K562 (cell line): ENCODE data around the gene OOSP3. TPM values are rescaled to one million over a fixed set of nuclear protein-coding genes. Genes with fewer than 3 reads are reported as not detected.
A peak's percentile ranks its signal among the peaks of the same experiment; 100 is the strongest.

Experiments used
- BACH1 ChIP-seq: fragments of 200-800 bp; sonication (Bioruptor generic); IDR thresholded peaks from 2 replicates; pipeline ENCODE4 v1.6.1; 2016; ENCODE audit warnings: missing genetic modification characterization, missing compliant biosample characterization
- FOXP1 ChIP-seq: sonication (generic); formaldehyde crosslinking; IDR thresholded peaks from 2 replicates; pipeline ENCODE4 v1.8.0; 2022; ENCODE audit warnings: mild to moderate bottlenecking, missing genetic modification reagents
- GATA2 ChIP-seq: sonication (generic); formaldehyde crosslinking; IDR thresholded peaks from 2 replicates; pipeline ENCODE4 v1.4.0; 2020; ENCODE audit warnings: mild to moderate bottlenecking, missing genetic modification reagents
- HDAC6 ChIP-seq: IDR thresholded peaks from 2 replicates; pipeline ENCODE4 v1.6.1; 2012; ENCODE audit warnings: low read depth, mild to moderate bottlenecking, control low read depth, inconsistent platforms, low read length, moderate library complexity
- HNRNPH1 ChIP-seq: fragments of 200-400 bp; formaldehyde crosslinking; optimal IDR thresholded peaks from 2 replicates; pipeline ENCODE3; 2017; ENCODE audit warnings: low read depth, mild to moderate bottlenecking, low read length, moderate library complexity
- MYNN ChIP-seq, 2 experiments: sonication (generic); formaldehyde crosslinking in 1 of 2; IDR thresholded peaks; 2 replicates each; pipeline versions ENCODE4 v1.5.0 to v1.6.1; 2016 to 2020; ENCODE audit warnings: antibody characterized with exemption in 1 of 2, missing genetic modification reagents in 1 of 2
- NFE2 ChIP-seq: IDR thresholded peaks from 2 replicates; pipeline ENCODE4 v1.6.1; 2014; ENCODE audit warnings: antibody characterized with exemption, low read depth
- NR2F6 ChIP-seq: fragments of 450-650 bp; formaldehyde crosslinking; IDR thresholded peaks from 2 replicates; pipeline ENCODE4 v1.4.0; 2020; ENCODE audit warnings: mild to moderate bottlenecking
- POLR2B ChIP-seq: fragments of 450-650 bp; IDR thresholded peaks from 2 replicates; pipeline ENCODE4 v1.6.1; 2018; ENCODE audit warnings: low read depth; ENCODE audit not compliant: partially characterized antibody
- RB1 ChIP-seq: fragments of 450-650 bp; IDR thresholded peaks from 2 replicates; pipeline ENCODE4 v1.6.1; 2017; ENCODE audit warnings: low read depth, mild to moderate bottlenecking
- SMARCC2 ChIP-seq: fragments of 450-650 bp; IDR thresholded peaks from 2 replicates; pipeline ENCODE4 v1.6.1; 2017; ENCODE audit warnings: antibody characterized with exemption, moderate library complexity, mild to moderate bottlenecking, low read depth
- ZNF146 ChIP-seq: IDR thresholded peaks from one replicate; pipeline ENCODE4 v1.6.1; 2018; ENCODE audit warnings: missing compliant biosample characterization; ENCODE audit not compliant: unreplicated experiment
- ZNF174 ChIP-seq: fragments of 250-450 bp; sonication (Bioruptor Pico); IDR thresholded peaks from 2 replicates; pipeline ENCODE4 v1.4.0; 2020; ENCODE audit warnings: mild to moderate bottlenecking
- polyA plus RNA-seq, 8 experiments: library from polyadenylated mRNA; depleted of rRNA in 4 of 8; stranded (reverse) in 5 of 8; unstranded in 3 of 8; fragments of >200 nt; fragmentation: Nextera tagmentation in 2 of 8; fragmentation: Illumina TruSeq in 1 of 8; extraction: Ambion mirVana in 2 of 8; extraction: Trizol in 1 of 8; gene quantifications; 2 replicates each; pipeline versions ENCODE4 v1.2.1 to v1.2.3, GENCODE V29; 2011 to 2014; ENCODE audit warnings: inconsistent platforms in 1 of 8, missing spikeins in 1 of 8
- total RNA-seq, 7 experiments: library from RNA; depleted of rRNA in 6 of 7; stranded (reverse); fragments of >200 nt in 6 of 7; fragmentation: Illumina TruSeq in 2 of 7; extraction: Trizol in 2 of 7; gene quantifications; 2 replicates each; pipeline versions ENCODE4 v1.2.1 to v1.2.3, GENCODE V29; 2011 to 2021; ENCODE audit warnings: low replicate concordance in 1 of 7
- TF ChIP-seq, protein P1 (sequence below): fragments of 450-650 bp; IDR thresholded peaks from 2 replicates; pipeline ENCODE4 v1.6.1; 2016; ENCODE audit warnings: mild to moderate bottlenecking
- TF ChIP-seq, protein P2 (sequence below): fragments of 250-450 bp; sonication (Bioruptor Pico); IDR thresholded peaks from 2 replicates; pipeline ENCODE4 v1.4.0; 2020; ENCODE audit warnings: mild to moderate bottlenecking, moderate library complexity
- TF ChIP-seq, protein P3 (sequence below): conservative IDR thresholded peaks from 2 replicates; pipeline ENCODE4 v1.6.1; 2011; ENCODE audit warnings: low read depth, mild to moderate bottlenecking, low read length; ENCODE audit not compliant: control insufficient read depth
- TF ChIP-seq, protein P4 (sequence below): fragments of 250-450 bp; sonication (Bioruptor Pico); IDR thresholded peaks from 2 replicates; pipeline ENCODE4 v1.8.0; 2021; ENCODE audit warnings: mild to moderate bottlenecking, moderate library complexity

Gene OOSP3
- total and polyA plus RNA-seq, 9 of the 15 experiments (the other 6 are each of a cell fraction or from before 2014, with no cell fraction given) = 0.09 to 0.32 (median 0.15) TPM; not detected in 6

DNA sequence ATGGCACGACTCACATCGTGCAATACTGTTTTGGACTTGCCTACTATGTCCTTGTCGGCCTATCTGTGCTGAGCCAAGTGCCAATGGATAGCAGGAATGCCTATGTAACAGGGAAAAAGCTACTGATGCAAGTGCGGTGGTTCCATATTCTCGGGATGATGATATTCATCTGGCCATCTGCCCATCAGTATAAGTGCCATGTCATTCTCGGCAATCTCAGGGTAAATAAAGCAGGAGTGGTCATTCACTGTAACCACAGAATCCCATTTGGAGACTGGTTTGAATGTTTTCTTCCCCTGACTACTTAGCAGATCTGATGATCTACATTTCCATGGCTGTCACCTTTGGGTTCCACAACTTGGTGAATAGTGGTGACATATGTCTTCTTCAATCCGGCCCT, 20.1 kb downstream of the OOSP3 start (continued):
- TF ChIP-seq, protein P1, sequence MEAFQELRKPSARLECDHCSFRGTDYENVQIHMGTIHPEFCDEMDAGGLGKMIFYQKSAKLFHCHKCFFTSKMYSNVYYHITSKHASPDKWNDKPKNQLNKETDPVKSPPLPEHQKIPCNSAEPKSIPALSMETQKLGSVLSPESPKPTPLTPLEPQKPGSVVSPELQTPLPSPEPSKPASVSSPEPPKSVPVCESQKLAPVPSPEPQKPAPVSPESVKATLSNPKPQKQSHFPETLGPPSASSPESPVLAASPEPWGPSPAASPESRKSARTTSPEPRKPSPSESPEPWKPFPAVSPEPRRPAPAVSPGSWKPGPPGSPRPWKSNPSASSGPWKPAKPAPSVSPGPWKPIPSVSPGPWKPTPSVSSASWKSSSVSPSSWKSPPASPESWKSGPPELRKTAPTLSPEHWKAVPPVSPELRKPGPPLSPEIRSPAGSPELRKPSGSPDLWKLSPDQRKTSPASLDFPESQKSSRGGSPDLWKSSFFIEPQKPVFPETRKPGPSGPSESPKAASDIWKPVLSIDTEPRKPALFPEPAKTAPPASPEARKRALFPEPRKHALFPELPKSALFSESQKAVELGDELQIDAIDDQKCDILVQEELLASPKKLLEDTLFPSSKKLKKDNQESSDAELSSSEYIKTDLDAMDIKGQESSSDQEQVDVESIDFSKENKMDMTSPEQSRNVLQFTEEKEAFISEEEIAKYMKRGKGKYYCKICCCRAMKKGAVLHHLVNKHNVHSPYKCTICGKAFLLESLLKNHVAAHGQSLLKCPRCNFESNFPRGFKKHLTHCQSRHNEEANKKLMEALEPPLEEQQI = no peak
- 0 out of 2 replicates have a peak, but pooled peaks have one; percentile 17 for TF ChIP-seq GATA2 (CRISPR knock-in tag)
- TF ChIP-seq, protein P2, sequence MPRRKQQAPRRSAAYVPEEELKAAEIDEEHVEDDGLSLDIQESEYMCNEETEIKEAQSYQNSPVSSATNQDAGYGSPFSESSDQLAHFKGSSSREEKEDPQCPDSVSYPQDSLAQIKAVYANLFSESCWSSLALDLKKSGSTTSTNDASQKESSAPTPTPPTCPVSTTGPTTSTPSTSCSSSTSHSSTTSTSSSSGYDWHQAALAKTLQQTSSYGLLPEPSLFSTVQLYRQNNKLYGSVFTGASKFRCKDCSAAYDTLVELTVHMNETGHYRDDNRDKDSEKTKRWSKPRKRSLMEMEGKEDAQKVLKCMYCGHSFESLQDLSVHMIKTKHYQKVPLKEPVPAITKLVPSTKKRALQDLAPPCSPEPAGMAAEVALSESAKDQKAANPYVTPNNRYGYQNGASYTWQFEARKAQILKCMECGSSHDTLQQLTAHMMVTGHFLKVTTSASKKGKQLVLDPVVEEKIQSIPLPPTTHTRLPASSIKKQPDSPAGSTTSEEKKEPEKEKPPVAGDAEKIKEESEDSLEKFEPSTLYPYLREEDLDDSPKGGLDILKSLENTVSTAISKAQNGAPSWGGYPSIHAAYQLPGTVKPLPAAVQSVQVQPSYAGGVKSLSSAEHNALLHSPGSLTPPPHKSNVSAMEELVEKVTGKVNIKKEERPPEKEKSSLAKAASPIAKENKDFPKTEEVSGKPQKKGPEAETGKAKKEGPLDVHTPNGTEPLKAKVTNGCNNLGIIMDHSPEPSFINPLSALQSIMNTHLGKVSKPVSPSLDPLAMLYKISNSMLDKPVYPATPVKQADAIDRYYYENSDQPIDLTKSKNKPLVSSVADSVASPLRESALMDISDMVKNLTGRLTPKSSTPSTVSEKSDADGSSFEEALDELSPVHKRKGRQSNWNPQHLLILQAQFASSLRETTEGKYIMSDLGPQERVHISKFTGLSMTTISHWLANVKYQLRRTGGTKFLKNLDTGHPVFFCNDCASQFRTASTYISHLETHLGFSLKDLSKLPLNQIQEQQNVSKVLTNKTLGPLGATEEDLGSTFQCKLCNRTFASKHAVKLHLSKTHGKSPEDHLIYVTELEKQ (CRISPR knock-in tag) = no peak
- TF ChIP-seq MYNN (IDR thresholded peaks at IDR 0.05) = no peak
- no peak for TF ChIP-seq MYNN (CRISPR knock-in tag; IDR thresholded peaks at IDR 0.05)
- TF ChIP-seq BACH1 = no peak
- TF ChIP-seq HDAC6 = no peak
- no peak for TF ChIP-seq FOXP1
- no peak for TF ChIP-seq ZNF174 (CRISPR knock-in tag)
- no peak for TF ChIP-seq RB1
- TF ChIP-seq HNRNPH1 = no peak
- TF ChIP-seq NFE2 = peak; percentile 90
- TF ChIP-seq POLR2B = no peak
- TF ChIP-seq, protein P3, sequence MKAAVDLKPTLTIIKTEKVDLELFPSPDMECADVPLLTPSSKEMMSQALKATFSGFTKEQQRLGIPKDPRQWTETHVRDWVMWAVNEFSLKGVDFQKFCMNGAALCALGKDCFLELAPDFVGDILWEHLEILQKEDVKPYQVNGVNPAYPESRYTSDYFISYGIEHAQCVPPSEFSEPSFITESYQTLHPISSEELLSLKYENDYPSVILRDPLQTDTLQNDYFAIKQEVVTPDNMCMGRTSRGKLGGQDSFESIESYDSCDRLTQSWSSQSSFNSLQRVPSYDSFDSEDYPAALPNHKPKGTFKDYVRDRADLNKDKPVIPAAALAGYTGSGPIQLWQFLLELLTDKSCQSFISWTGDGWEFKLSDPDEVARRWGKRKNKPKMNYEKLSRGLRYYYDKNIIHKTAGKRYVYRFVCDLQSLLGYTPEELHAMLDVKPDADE = no peak
- TF ChIP-seq, protein P4, sequence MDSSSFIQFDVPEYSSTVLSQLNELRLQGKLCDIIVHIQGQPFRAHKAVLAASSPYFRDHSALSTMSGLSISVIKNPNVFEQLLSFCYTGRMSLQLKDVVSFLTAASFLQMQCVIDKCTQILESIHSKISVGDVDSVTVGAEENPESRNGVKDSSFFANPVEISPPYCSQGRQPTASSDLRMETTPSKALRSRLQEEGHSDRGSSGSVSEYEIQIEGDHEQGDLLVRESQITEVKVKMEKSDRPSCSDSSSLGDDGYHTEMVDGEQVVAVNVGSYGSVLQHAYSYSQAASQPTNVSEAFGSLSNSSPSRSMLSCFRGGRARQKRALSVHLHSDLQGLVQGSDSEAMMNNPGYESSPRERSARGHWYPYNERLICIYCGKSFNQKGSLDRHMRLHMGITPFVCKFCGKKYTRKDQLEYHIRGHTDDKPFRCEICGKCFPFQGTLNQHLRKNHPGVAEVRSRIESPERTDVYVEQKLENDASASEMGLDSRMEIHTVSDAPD (CRISPR knock-in tag) = no peak
- TF ChIP-seq ZNF146 (CRISPR knock-in tag) = no peak
- TF ChIP-seq SMARCC2 = peak; percentile 27; the same call in 1 of the 2 replicates
- no peak for TF ChIP-seq NR2F6 (CRISPR knock-in tag)
